ENCODE measurements around the gene HSP90B1. TPM values are rescaled to one million over a fixed set of nuclear protein-coding genes. Genes with fewer than 3 reads are reported as not detected.

HSP90B1 gene
- total RNA-seq, 4 donors from 2014 or later = 174 to 199 (median 191) TPM

- WGBS = 36% methylated on average over 2 of the region's 2 CpGs
- peaks cover 37 to 73% (median 69%) of the 10 kb centered on the region in 4 donors for H3K4me1 ChIP-seq
- H3K4me3 ChIP-seq = no peak overlapping the region
- H3K36me3 ChIP-seq = peaks cover 0 to 5% (median 0%) of the 10 kb centered on the region in 4 donors
- H3K9me3 ChIP-seq = no peaks in the 10 kb centered on the region
- DNase-seq (ENCODE audit: extremely low spot score) = no peak
- intact Hi-C loops (cut with DNase I) = loop anchor here (5.0 kb wide), 1 partner anchor 93 kb away; the partner anchor contains the start of gene HCFC2
- TF ChIP-seq POLR2A (IDR thresholded peaks at IDR 0.05; ENCODE audit: low read depth) (no peak), EP300 (IDR thresholded peaks at IDR 0.05) (no peak), POLR2AphosphoS5 (IDR thresholded peaks at IDR 0.05) (no peak)
- TF ChIP-seq, protein P1, sequence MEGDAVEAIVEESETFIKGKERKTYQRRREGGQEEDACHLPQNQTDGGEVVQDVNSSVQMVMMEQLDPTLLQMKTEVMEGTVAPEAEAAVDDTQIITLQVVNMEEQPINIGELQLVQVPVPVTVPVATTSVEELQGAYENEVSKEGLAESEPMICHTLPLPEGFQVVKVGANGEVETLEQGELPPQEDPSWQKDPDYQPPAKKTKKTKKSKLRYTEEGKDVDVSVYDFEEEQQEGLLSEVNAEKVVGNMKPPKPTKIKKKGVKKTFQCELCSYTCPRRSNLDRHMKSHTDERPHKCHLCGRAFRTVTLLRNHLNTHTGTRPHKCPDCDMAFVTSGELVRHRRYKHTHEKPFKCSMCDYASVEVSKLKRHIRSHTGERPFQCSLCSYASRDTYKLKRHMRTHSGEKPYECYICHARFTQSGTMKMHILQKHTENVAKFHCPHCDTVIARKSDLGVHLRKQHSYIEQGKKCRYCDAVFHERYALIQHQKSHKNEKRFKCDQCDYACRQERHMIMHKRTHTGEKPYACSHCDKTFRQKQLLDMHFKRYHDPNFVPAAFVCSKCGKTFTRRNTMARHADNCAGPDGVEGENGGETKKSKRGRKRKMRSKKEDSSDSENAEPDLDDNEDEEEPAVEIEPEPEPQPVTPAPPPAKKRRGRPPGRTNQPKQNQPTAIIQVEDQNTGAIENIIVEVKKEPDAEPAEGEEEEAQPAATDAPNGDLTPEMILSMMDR (IDR thresholded peaks at IDR 0.05) = no peak
- peak overlapping the region in 1 of 4 donors; percentile 15 for H3K27ac ChIP-seq (replicated peaks in 1 of 4)
- no peaks in the 10 kb centered on the region for H3K27me3 ChIP-seq
These were observed 39.2 kb downstream of the HSP90B1 start for GRCh38 chr12:103969391-103969790.

- intact Hi-C loops (cut with DNase I) = no loop called here
- no peaks in the 10 kb centered on the region for H3K9me3 ChIP-seq
- DNase-seq (ENCODE audit: extremely low spot score) = no peak
- peaks cover 11 to 51% (median 41%) of the 10 kb centered on the region in 4 donors for H3K4me1 ChIP-seq
- H3K36me3 ChIP-seq = peaks cover 17 to 26% (median 23%) of the 10 kb centered on the region in 4 donors
- WGBS = 75% methylated on average over 2 of the region's 2 CpGs
- TF ChIP-seq POLR2A (IDR thresholded peaks at IDR 0.05; ENCODE audit: low read depth) = no peak
- no peak for TF ChIP-seq EP300 (IDR thresholded peaks at IDR 0.05)
- no peak for TF ChIP-seq POLR2AphosphoS5 (IDR thresholded peaks at IDR 0.05)
- TF ChIP-seq, protein P1 (IDR thresholded peaks at IDR 0.05) = no peak
- no peak overlapping the region for H3K27ac ChIP-seq (replicated peaks in 1 of 4)
- no peak overlapping the region for H3K4me3 ChIP-seq
- H3K27me3 ChIP-seq = no peaks in the 10 kb centered on the region
These were observed 43.7 kb downstream of the HSP90B1 start for GRCh38 chr12:103973909-103974308.

- 88% methylated on average over 2 of the region's 2 CpGs for WGBS
- intact Hi-C loops (cut with DNase I) = no loop called here
- Histone ChIP-seq H3K27me3 (no peaks in the 10 kb centered on the region), H3K27ac (replicated peaks in 1 of 4) (no peak overlapping the region), H3K9me3 (no peaks in the 10 kb centered on the region), H3K4me1 (peaks cover 0 to 38% (median 27%) of the 10 kb centered on the region in 4 donors), H3K4me3 (no peak overlapping the region), H3K36me3 (peaks cover 24 to 39% (median 33%) of the 10 kb centered on the region in 4 donors)
- TF ChIP-seq POLR2AphosphoS5 (IDR thresholded peaks at IDR 0.05) = no peak
- no peak for TF ChIP-seq POLR2A (IDR thresholded peaks at IDR 0.05; ENCODE audit: low read depth)
- TF ChIP-seq, protein P1 (IDR thresholded peaks at IDR 0.05) = no peak
- no peak for TF ChIP-seq EP300 (IDR thresholded peaks at IDR 0.05)
- no peak for DNase-seq (ENCODE audit: extremely low spot score)
These were observed 45.2 kb downstream of the HSP90B1 start for GRCh38 chr12:103975368-103975767.

DNA sequence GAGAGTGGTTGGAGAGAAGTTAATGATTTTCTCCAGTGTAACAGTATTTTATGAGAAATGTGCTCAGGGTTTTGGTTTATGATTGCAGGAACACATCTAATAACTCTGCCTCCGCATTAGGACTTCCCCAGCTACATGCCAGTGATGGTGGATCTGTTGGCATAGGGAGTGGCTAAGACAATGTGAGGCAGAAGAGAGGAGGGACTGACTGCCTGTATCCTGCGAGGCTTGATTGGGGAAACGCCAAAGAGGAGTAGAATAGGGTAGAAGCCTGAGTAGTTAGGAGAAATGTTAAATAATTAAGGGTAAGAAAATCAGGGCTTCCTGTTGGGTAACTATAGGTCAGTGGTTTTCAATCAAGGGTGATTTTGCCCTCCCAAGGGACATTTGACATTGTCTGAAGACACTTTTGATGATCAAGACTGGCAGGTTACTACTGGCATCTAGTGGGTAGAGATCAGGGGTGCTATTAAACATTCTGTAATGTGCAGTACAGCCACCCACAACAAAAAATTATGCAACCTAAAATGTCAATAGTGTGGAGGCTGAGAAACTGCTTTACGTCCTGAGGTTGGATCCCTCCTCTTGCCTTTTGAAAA is 48.3 kb downstream of the HSP90B1 start:
- Histone ChIP-seq H3K9me3 (no peaks in the 10 kb centered on the region), H3K27ac (replicated peaks in 1 of 4) (no peak overlapping the region), H3K4me3 (no peak overlapping the region), H3K36me3 (peaks cover 43 to 70% (median 60%) of the 10 kb centered on the region in 4 donors), H3K4me1 (peaks cover 0 to 15% (median 8%) of the 10 kb centered on the region in 4 donors), H3K27me3 (no peaks in the 10 kb centered on the region)
- no peak for DNase-seq (ENCODE audit: extremely low spot score)
- TF ChIP-seq POLR2A (IDR thresholded peaks at IDR 0.05; ENCODE audit: low read depth) (no peak), EP300 (IDR thresholded peaks at IDR 0.05) (no peak), POLR2AphosphoS5 (IDR thresholded peaks at IDR 0.05) (no peak)
- TF ChIP-seq, protein P1 (IDR thresholded peaks at IDR 0.05) = no peak
- WGBS = 90% methylated on average over 4 of the region's 4 CpGs
- intact Hi-C loops (cut with DNase I) = no loop called here
